NCI-H2029 treated with DMSO at 0.1 percent for 48 hours (cell line): ENCODE measurements around the gene CABLES2.

Source experiments
- DNase-seq: peaks from one replicate; lab custom pipeline; 2025; lab: John Stamatoyannopoulos, UW

The CABLES2 gene

GRCh38 chr20:62350098-62350628, 56.9 kb downstream of the CABLES2 start:
- no peak for DNase-seq

- DNase-seq = no peak
These were observed 57.5 kb downstream of the CABLES2 start for GRCh38 chr20:62349556-62350097.

- no peak for DNase-seq
These were observed 58.5 kb downstream of the CABLES2 start for GRCh38 chr20:62348604-62349003.

- DNase-seq = no peak
These were observed 59.6 kb downstream of the CABLES2 start for GRCh38 chr20:62347445-62347844.

- DNase-seq = no peak
These were observed 60.0 kb downstream of the CABLES2 start for GRCh38 chr20:62347151-62347404.

- no peak for DNase-seq
These were observed 60.5 kb downstream of the CABLES2 start for GRCh38 chr20:62346398-62347150.

GRCh38 chr20:62345681-62346370, 61.3 kb downstream of the CABLES2 start:
- DNase-seq = no peak

- no peak for DNase-seq
These were observed 62.3 kb downstream of the CABLES2 start for GRCh38 chr20:62344782-62345181.

- DNase-seq = no peak
These were observed 63.0 kb downstream of the CABLES2 start for GRCh38 chr20:62344092-62344491.

- no peak for DNase-seq
These were observed 64.2 kb downstream of the CABLES2 start for GRCh38 chr20:62342910-62343309.

GRCh38 chr20:62339647-62340062, 67.4 kb downstream of the CABLES2 start:
- DNase-seq = no peak
